H9 (cell line): Measurements from ENCODE around the gene AHCY. TPM values are rescaled to one million over a fixed set of nuclear protein-coding genes. Genes with fewer than 3 reads are reported as not detected.
A peak's percentile ranks its signal among the peaks of the same experiment; 100 is the strongest.

Source experiments
- DNase-seq: peaks from one replicate; pipeline ENCODE4 v3.0.0-alpha.2; 2017
- H2AFZ ChIP-seq: one replicate; pipeline ENCODE4 v1.6.1; 2013; ENCODE audit warnings: mild to moderate bottlenecking, low read length, control low read depth, moderate library complexity
- H2AK5ac ChIP-seq: 2 replicates; pipeline ENCODE4 v1.6.1; 2013; ENCODE audit warnings: low read length, control low read depth, mixed read lengths; ENCODE audit not compliant: insufficient read length
- H2BK120ac ChIP-seq: one replicate; pipeline ENCODE4 v1.6.1; 2013; ENCODE audit warnings: low read depth, mild to moderate bottlenecking, low read length, control low read depth, inconsistent platforms; ENCODE audit not compliant: poor library complexity, severe bottlenecking
- H2BK12ac ChIP-seq: 2 replicates; pipeline ENCODE4 v1.6.1; 2013; ENCODE audit warnings: low read length, control low read depth, mixed read lengths, low read depth; ENCODE audit not compliant: insufficient read length
- H2BK15ac ChIP-seq: 2 replicates; pipeline ENCODE4 v1.6.1; 2013; ENCODE audit warnings: low read depth, low read length, control low read depth
- H2BK20ac ChIP-seq: one replicate; pipeline ENCODE4 v1.6.1; 2013; ENCODE audit warnings: low read depth, mild to moderate bottlenecking, low read length, control low read depth, inconsistent platforms; ENCODE audit not compliant: poor library complexity, severe bottlenecking
- H2BK5ac ChIP-seq: 2 replicates; pipeline ENCODE4 v1.6.1; 2013; ENCODE audit warnings: low read length, control low read depth, mixed read lengths; ENCODE audit not compliant: insufficient read length
- H3K14ac ChIP-seq: 2 replicates; pipeline ENCODE4 v1.6.1; 2013; ENCODE audit warnings: low read length, control low read depth; ENCODE audit not compliant: insufficient read depth
- H3K18ac ChIP-seq: 2 replicates; pipeline ENCODE4 v1.6.1; 2013; ENCODE audit warnings: low read depth, mild to moderate bottlenecking, mixed read lengths, low read length, control low read depth; ENCODE audit not compliant: insufficient read length
- H3K23ac ChIP-seq: 2 replicates; pipeline ENCODE4 v1.6.1; 2013; ENCODE audit warnings: low read length, control low read depth, mixed read lengths, low read depth; ENCODE audit not compliant: insufficient read length
- H3K23me2 ChIP-seq: 2 replicates; pipeline ENCODE4 v1.6.1; 2013; ENCODE audit warnings: low read depth, mild to moderate bottlenecking, mixed read lengths, low read length, control low read depth; ENCODE audit not compliant: insufficient read length, poor library complexity, severe bottlenecking
- H3K27ac ChIP-seq: 2 replicates; pipeline ENCODE4 v1.5.1; 2013; ENCODE audit warnings: low read length, control low read depth, mixed read lengths, low read depth; ENCODE audit not compliant: insufficient read length
- H3K27me3 ChIP-seq: 2 replicates; pipeline ENCODE4 v1.6.1; 2013; ENCODE audit warnings: low read length, control low read depth, inconsistent platforms; ENCODE audit not compliant: insufficient read depth
- H3K4ac ChIP-seq: 2 replicates; pipeline ENCODE4 v1.6.1; 2013; ENCODE audit warnings: low read depth, mild to moderate bottlenecking, control low read depth, inconsistent platforms, low read length, moderate library complexity
- H3K4me1 ChIP-seq: 2 replicates; pipeline ENCODE4 v1.6.1; 2013; ENCODE audit warnings: low read length, control low read depth, inconsistent platforms; ENCODE audit not compliant: insufficient read depth
- H3K4me2 ChIP-seq: 2 replicates; pipeline ENCODE4 v1.6.1; 2013; ENCODE audit warnings: low read length, control low read depth, mixed read lengths; ENCODE audit not compliant: insufficient read length, insufficient read depth
- H3K56ac ChIP-seq: 2 replicates; pipeline ENCODE4 v1.6.1; 2013; ENCODE audit warnings: low read depth, mild to moderate bottlenecking, mixed read lengths, low read length, control low read depth; ENCODE audit not compliant: insufficient read length
- H3K79me1 ChIP-seq: 2 replicates; pipeline ENCODE4 v1.6.1; 2013; ENCODE audit warnings: low read depth, mild to moderate bottlenecking, moderate library complexity, low read length, control low read depth, inconsistent platforms; ENCODE audit not compliant: insufficient read depth, poor library complexity, severe bottlenecking
- H3K79me2 ChIP-seq: 2 replicates; pipeline ENCODE4 v1.6.1; 2013; ENCODE audit warnings: low read length, control low read depth, inconsistent platforms; ENCODE audit not compliant: insufficient read depth
- H3K9ac ChIP-seq: 2 replicates; pipeline ENCODE4 v1.6.1; 2013; ENCODE audit warnings: low read length, control low read depth, mixed read lengths; ENCODE audit not compliant: insufficient read length; ENCODE audit errors: extremely low read depth
- H3K9me3 ChIP-seq: one replicate; pipeline ENCODE4 v1.6.1; 2013; ENCODE audit warnings: low read depth, low read length, inconsistent platforms; ENCODE audit not compliant: control insufficient read depth
- H3T11ph ChIP-seq: one replicate; pipeline ENCODE4 v1.6.1; 2013; ENCODE audit warnings: mild to moderate bottlenecking, low read length, control low read depth, inconsistent platforms
- H4K20me1 ChIP-seq: one replicate; pipeline ENCODE4 v1.6.1; 2013; ENCODE audit not compliant: control insufficient read depth, insufficient read length, insufficient read depth
- H4K5ac ChIP-seq: 2 replicates; pipeline ENCODE4 v1.6.1; 2013; ENCODE audit warnings: low read depth, mild to moderate bottlenecking, mixed read lengths, low read length, control low read depth; ENCODE audit not compliant: insufficient read length
- H4K8ac ChIP-seq: replicated peaks from 2 replicates; pipeline ENCODE4 v1.6.1; 2013; ENCODE audit warnings: low read length, control low read depth, mixed read lengths, low read depth; ENCODE audit not compliant: insufficient read length
- H4K91ac ChIP-seq: 2 replicates; pipeline ENCODE4 v1.6.1; 2013; ENCODE audit warnings: low read depth, mild to moderate bottlenecking, moderate library complexity, mixed read lengths, low read length, control low read depth; ENCODE audit not compliant: insufficient read length
- H3K27ac Mint-ChIP-seq, 3 experiments: 2 replicates in 2 of 3; 3 replicates in 1 of 3; pipeline ENCODE4 v1.8.0; 2020 to 2021; ENCODE audit warnings: mixed read lengths in 3 of 3, mild to moderate bottlenecking in 1 of 3, moderate library complexity in 1 of 3
- H3K27me3 Mint-ChIP-seq: 2 replicates; pipeline ENCODE4 v1.8.0; 2021; ENCODE audit warnings: low read depth, mild to moderate bottlenecking, moderate library complexity, mixed read lengths
- H3K36me3 Mint-ChIP-seq, 3 experiments: 2 replicates in 2 of 3; 3 replicates in 1 of 3; pipeline ENCODE4 v1.8.0; 2020 to 2021; ENCODE audit warnings: low read depth in 3 of 3, mixed read lengths in 3 of 3; ENCODE audit not compliant: insufficient read depth in 1 of 3
- H3K4me1 Mint-ChIP-seq, 2 experiments: 2 replicates each; pipeline ENCODE4 v1.8.0; 2020; ENCODE audit warnings: mixed read lengths in 2 of 2
- H3K4me3 Mint-ChIP-seq, 2 experiments: 2 replicates in 1 of 2; 3 replicates in 1 of 2; pipeline ENCODE4 v1.8.0; 2020 to 2021; ENCODE audit warnings: mild to moderate bottlenecking in 2 of 2, mixed read lengths in 2 of 2, moderate library complexity in 1 of 2
- H3K9me3 Mint-ChIP-seq, 2 experiments: 2 replicates in 1 of 2; 3 replicates in 1 of 2; pipeline ENCODE4 v1.8.0; 2020; ENCODE audit warnings: mild to moderate bottlenecking in 2 of 2, mixed read lengths in 2 of 2, moderate library complexity in 1 of 2
- CTCF ChIP-seq: fragments of 200-600 bp; sonication (generic); conservative IDR thresholded peaks from 3 replicates; pipeline ENCODE4 v1.8.0; 2021; ENCODE audit warnings: antibody characterized with exemption, mild to moderate bottlenecking
- WGBS: extraction: QIAGEN DNeasy Blood & Tissue Kit; methylation state at CpG from one replicate; pipeline ENCODE4 v1.1.7; 2013; ENCODE audit warnings: missing lambda C conversion rate, low lambda C conversion rate, mixed read lengths; ENCODE audit not compliant: insufficient read length; ENCODE audit errors: extremely low coverage; 5-methylcytosine and 5-hydroxymethylcytosine counted together
- total RNA-seq: library from RNA; stranded (reverse); gene quantifications from 2 replicates; pipeline ENCODE4 v1.2.1, GENCODE V29; 2021

The AHCY gene
- total RNA-seq, 1 experiment from 2014 or later, result 461 TPM

GRCh38 chr20:34305333-34306230, 2.4 kb upstream of the AHCY start:
- H3K27me3 Mint-ChIP-seq, result peaks cover 5% of the 10 kb centered on the region
- Histone ChIP-seq H2AFZ (no peak overlapping the region), H2AK5ac (no peak overlapping the region), H4K5ac (no peak overlapping the region), H2BK5ac (no peak overlapping the region), H3K79me1 (peaks cover 4% of the 10 kb centered on the region), H2BK15ac (no peak overlapping the region), H3K4ac (no peak overlapping the region), H3K27me3 (no peaks in the 10 kb centered on the region), H2BK120ac (no peak overlapping the region), H3K14ac (no peak overlapping the region), H4K20me1 (no peaks in the 10 kb centered on the region), H3K9me3 (no peaks in the 10 kb centered on the region), H3K23me2 (peaks cover 5% of the 10 kb centered on the region), H4K91ac (no peak overlapping the region), H3K27ac (no peak overlapping the region), H3K4me1 (no peaks in the 10 kb centered on the region), H3K18ac (no peak overlapping the region), H3K79me2 (peaks cover 15% of the 10 kb centered on the region; the same call in 1 of the 2 replicates), H3K23ac (no peak overlapping the region), H4K8ac (no peak overlapping the region), H2BK20ac (no peak overlapping the region), H3K56ac (no peak overlapping the region), H3K4me2 (no peak overlapping the region), H2BK12ac (no peak overlapping the region), H3T11ph (no peak overlapping the region), H3K9ac (no peak overlapping the region)
- no peak for DNase-seq
- no peak overlapping the region for H3K4me3 Mint-ChIP-seq
- H3K9me3 Mint-ChIP-seq, result no peaks in the 10 kb centered on the region; a peak in 1 of 5 replicates
- H3K4me1 Mint-ChIP-seq, result peaks cover 0 to 3% of the 10 kb centered on the region in 2 experiments; a peak in 3 of 4 replicates
- peaks cover 7 to 13% (median 10%) of the 10 kb centered on the region in 3 experiments; a peak in 6 of 7 replicates for H3K36me3 Mint-ChIP-seq
- 0 out of 7 replicates have a peak overlapping the region, but pooled peaks of 1 of the 3 experiments have one; percentile 65 for H3K27ac Mint-ChIP-seq
- no peak for TF ChIP-seq CTCF
- WGBS, result no CpG with 5 or more reads among the region's 19 CpGs
